Lung (tissue), 12 donors: ENCODE results near the gene SH3BP2. TPM values are rescaled to one million over a fixed set of nuclear protein-coding genes. Genes with fewer than 3 reads are reported as not detected.
A peak's percentile ranks its signal among the peaks of the same experiment; 100 is the strongest.

Source experiments
- ATAC-seq: fragments of 200-7000 bp; cut with Tn5 transposase; one replicate; pipeline ENCODE4 v1.9.1; 2020; ENCODE audit warnings: moderate number of reproducible peaks; ENCODE audit not compliant: insufficient read depth, low FRiP score
- DNase-seq, 3 donors: peaks; one replicate each; pipeline ENCODE4 v3.0.0-alpha.2; 2013 to 2017
- H3K27ac ChIP-seq, 2 donors: one replicate each; pipeline ENCODE4 v1.5.1; 2013; ENCODE audit warnings: mild to moderate bottlenecking in 2 of 2, moderate library complexity in 2 of 2, control low read depth in 1 of 2, inconsistent platforms in 1 of 2, low read depth in 1 of 2, low read length in 1 of 2
- H3K27me3 ChIP-seq, 3 donors: one replicate each; pipeline ENCODE4 v1.5.1; 2013; ENCODE audit warnings: low read length in 2 of 3; ENCODE audit not compliant: control insufficient read depth in 3 of 3, insufficient read depth in 3 of 3
- H3K36me3 ChIP-seq, 4 donors: one replicate each; pipeline ENCODE4 v1.5.1; 2013; ENCODE audit warnings: low read length in 4 of 4, mild to moderate bottlenecking in 1 of 4, moderate library complexity in 1 of 4; ENCODE audit not compliant: control insufficient read depth in 4 of 4, insufficient read depth in 4 of 4
- H3K4me1 ChIP-seq, 5 donors: one replicate each; pipeline ENCODE4 v1.5.1; 2013; ENCODE audit warnings: low read length in 5 of 5, mild to moderate bottlenecking in 2 of 5, moderate library complexity in 1 of 5; ENCODE audit not compliant: control insufficient read depth in 5 of 5, insufficient read depth in 5 of 5
- H3K4me3 ChIP-seq: one replicate; pipeline ENCODE4 v1.5.1; 2013; ENCODE audit warnings: mild to moderate bottlenecking, control low read depth, moderate library complexity
- H3K9ac ChIP-seq, 2 donors: one replicate each; pipeline ENCODE4 v1.5.1; 2013; ENCODE audit warnings: low read length in 2 of 2, control low read depth in 1 of 2; ENCODE audit not compliant: insufficient read depth in 1 of 2
- H3K9me3 ChIP-seq, 4 donors: one replicate each; pipeline ENCODE4 v1.5.1; 2013; ENCODE audit warnings: low read length in 3 of 4, mild to moderate bottlenecking in 1 of 4, moderate library complexity in 1 of 4; ENCODE audit not compliant: control insufficient read depth in 4 of 4, insufficient read depth in 3 of 4
- WGBS, 2 donors: extraction: QIAGEN DNeasy Blood & Tissue Kit; methylation state at CpG; one replicate each; pipeline ENCODE4 v1.1.7; 2013; 5-methylcytosine and 5-hydroxymethylcytosine counted together
- polyA plus RNA-seq, 2 donors: library from polyadenylated mRNA; stranded (reverse); fragments of 200-250 nt; gene quantifications; one replicate each; pipeline ENCODE4 v1.2.1, GENCODE V29; 2013
- total RNA-seq, 2 donors: library from RNA; depleted of rRNA in 1 of 2; stranded (reverse); fragments of >200 nt in 1 of 2; gene quantifications; one replicate each; pipeline ENCODE4 v1.2.1, GENCODE V29; 2014 to 2021
- TF ChIP-seq, protein P1 (sequence below): IDR thresholded peaks from 2 replicates; pipeline ENCODE4 v1.5.1; 2012; ENCODE audit warnings: mild to moderate bottlenecking; ENCODE audit errors: control extremely low read depth, extremely low read depth
- donor health status: control.
- donor health status: control.
- donor health status: Bipolar disorder and iron deficiency.
- donor health status: healthy.
- donor health status: DM: yes; HTN: yes; CAD: no.

The SH3BP2 gene
- total and polyA plus RNA-seq, 4 donors: 49.9 to 117 (median 79.8) TPM

- H3K9ac ChIP-seq: no peak overlapping the region
- no peaks in the 10 kb centered on the region for H3K9me3 ChIP-seq
- ATAC-seq (no peak), DNase-seq (peak in 1 of 3 donors; percentile 7)
- TF ChIP-seq, protein P1, sequence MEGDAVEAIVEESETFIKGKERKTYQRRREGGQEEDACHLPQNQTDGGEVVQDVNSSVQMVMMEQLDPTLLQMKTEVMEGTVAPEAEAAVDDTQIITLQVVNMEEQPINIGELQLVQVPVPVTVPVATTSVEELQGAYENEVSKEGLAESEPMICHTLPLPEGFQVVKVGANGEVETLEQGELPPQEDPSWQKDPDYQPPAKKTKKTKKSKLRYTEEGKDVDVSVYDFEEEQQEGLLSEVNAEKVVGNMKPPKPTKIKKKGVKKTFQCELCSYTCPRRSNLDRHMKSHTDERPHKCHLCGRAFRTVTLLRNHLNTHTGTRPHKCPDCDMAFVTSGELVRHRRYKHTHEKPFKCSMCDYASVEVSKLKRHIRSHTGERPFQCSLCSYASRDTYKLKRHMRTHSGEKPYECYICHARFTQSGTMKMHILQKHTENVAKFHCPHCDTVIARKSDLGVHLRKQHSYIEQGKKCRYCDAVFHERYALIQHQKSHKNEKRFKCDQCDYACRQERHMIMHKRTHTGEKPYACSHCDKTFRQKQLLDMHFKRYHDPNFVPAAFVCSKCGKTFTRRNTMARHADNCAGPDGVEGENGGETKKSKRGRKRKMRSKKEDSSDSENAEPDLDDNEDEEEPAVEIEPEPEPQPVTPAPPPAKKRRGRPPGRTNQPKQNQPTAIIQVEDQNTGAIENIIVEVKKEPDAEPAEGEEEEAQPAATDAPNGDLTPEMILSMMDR: no peak
- no peak overlapping the region for H3K27ac ChIP-seq
- no peaks in the 10 kb centered on the region for H3K27me3 ChIP-seq
- H3K4me3 ChIP-seq: no peak overlapping the region
- WGBS, 2 donors: 93% methylated on average over 37 of the region's 37 CpGs
- peaks cover 9 to 83% (median 27%) of the 10 kb centered on the region in 4 donors for H3K36me3 ChIP-seq
- H3K4me1 ChIP-seq: no peaks in the 10 kb centered on the region
Observed at GRCh38 chr4:2830632-2831610, 38.0 kb downstream of the SH3BP2 start.

DNA sequence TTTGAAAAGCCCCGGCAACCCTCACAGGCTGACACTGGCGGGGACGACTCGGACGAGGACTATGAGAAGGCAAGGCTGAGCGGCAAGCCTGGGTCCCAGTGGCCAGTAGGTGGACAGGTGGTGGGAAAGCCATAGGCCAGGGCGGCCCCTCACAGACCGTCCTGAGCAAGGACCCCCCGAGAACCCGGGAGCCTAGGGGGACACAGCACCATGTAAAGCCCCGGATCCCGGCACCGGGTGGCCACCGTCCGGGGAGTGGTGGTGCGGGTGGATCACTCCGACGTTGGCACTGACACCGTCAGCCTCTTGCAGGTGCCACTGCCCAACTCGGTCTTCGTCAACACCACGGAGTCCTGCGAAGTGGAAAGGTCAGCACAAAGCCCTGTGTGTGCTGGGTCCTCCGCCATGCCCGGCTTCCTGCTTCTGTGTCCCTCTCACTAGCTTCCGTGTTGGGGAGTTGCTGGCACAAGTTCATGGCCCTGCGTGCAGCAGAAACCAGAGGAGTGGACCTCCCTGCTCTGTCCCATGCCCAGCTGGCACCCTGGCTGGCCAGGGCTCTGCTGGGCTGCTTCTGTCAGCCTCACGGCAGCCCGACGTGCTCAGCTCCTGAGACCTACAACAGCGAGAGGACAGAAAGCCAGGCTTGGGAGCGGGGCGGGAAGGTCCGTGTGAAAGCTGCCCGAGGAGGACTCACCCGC lies 38.9 kb downstream of the SH3BP2 start:
- TF ChIP-seq, protein P1: no peak
- no peak for DNase-seq
- WGBS, 2 donors: 92 to 94% methylated on average over 36 of the region's 36 CpGs

DNA sequence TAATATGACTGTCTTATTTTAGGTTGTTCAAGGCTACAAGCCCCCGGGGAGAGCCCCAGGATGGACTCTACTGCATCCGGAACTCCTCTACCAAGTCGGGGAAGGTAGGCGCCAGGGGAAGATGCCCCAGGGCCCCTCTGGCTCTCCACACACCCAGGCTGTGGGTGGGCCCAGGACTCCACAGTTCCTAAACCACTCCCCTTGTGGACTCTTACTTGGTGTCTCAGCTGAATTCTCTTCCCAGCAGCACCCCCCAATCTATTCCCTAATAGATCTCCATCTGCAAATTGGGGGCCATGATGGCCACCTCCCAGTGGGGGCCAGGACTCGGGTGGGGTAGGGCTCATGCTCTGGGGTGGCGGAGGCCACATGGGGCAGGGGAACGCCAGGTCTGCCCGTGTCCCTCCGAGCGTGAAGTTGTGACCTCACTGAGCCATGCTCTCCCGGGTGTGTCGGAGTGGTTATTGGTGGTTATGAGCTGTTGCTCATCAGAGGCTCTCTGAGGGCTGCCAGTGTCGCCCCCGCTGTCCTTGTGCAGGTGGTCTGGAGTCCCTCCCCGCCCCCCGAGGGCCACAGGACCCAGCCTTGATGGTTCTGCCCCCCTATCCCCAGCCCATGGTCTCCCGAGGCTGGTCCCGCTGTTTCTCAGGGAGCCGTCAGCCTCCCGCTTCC lies 39.6 kb downstream of the SH3BP2 start:
- no peak for DNase-seq
- peaks cover 5 to 79% (median 21%) of the 10 kb centered on the region in 4 donors for H3K36me3 ChIP-seq
- no peaks in the 10 kb centered on the region for H3K27me3 ChIP-seq
- H3K9ac ChIP-seq: no peak overlapping the region
- no peak for ATAC-seq
- TF ChIP-seq, protein P1: no peak
- 93 to 97% methylated on average over 20 of the region's 20 CpGs for whole genome bisulfite sequencing, 2 donors
- no peak overlapping the region for H3K27ac ChIP-seq
- H3K9me3 ChIP-seq: no peaks in the 10 kb centered on the region
- H3K4me1 ChIP-seq: peaks cover 0 to 11% (median 3%) of the 10 kb centered on the region in 5 donors
- no peak overlapping the region for H3K4me3 ChIP-seq

More for the DNA sequence above, 38.9 kb downstream of the SH3BP2 start:
- Histone ChIP-seq H3K9me3 (no peaks in the 10 kb centered on the region), H3K4me3 (no peak overlapping the region), H3K36me3 (peaks cover 9 to 86% (median 24%) of the 10 kb centered on the region in 4 donors), H3K9ac (no peak overlapping the region), H3K4me1 (peaks cover 0 to 4% (median 0%) of the 10 kb centered on the region in 5 donors), H3K27ac (no peak overlapping the region), H3K27me3 (no peaks in the 10 kb centered on the region)
- no peak for ATAC-seq
